ENCODE results near the gene CPB2.

Gene CPB2, protein sequence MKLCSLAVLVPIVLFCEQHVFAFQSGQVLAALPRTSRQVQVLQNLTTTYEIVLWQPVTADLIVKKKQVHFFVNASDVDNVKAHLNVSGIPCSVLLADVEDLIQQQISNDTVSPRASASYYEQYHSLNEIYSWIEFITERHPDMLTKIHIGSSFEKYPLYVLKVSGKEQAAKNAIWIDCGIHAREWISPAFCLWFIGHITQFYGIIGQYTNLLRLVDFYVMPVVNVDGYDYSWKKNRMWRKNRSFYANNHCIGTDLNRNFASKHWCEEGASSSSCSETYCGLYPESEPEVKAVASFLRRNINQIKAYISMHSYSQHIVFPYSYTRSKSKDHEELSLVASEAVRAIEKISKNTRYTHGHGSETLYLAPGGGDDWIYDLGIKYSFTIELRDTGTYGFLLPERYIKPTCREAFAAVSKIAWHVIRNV

DNA sequence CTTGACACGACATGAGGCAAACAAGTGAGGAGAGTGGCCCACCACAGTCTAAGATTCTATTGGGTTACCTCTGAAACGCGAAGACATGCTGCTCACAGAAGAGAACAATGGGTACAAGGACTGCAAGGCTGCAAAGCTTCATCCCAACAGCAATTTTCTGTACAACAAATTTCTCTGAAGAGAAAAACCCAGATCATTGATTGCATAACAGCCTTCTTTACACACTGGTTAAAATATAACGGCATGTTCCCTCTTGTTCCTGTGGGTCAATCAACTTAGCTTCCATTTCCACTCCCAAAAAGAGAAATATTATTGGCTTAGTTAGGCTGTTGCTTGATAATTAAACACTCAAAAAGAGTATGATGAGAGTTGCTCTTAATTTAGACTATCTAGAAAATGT is at the start of gene CPB2:
Gene CPB2 (minus strand): TSS at position 166 of the 400 bp plus-strand sequence. CDS start 24 bp downstream, at position 142.
- FAIRE-seq, result no peak

DNA sequence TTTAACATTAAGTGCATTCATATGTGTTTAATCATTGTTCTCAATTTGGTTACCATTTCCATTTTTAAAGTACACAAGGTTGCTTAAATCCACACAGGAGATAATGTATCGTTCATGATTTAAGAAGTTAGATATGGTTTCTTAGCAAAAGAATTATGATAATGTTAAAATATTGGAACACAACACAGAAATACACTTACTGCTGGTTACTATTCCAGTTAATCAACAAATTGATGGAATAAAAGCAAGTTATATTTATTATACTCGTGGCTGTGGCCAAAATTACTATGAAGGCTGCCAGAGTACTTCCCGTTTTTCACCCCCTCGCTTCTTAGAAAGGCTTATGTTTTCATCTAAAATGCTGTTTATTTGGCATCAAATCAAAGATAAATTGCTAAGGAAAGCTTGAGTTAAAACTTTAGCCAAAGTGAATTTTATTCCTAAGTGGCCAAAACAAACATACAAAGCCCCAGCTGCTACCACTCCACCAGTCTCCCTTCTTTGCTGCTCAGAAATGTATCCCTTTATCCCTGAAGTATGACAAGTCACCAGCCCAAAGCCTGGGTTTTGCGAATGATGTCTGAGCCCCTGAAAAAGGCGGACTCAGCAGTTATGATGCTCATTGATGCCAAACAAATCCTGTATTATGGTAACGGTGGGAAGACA is 49.4 kb upstream of the CPB2 start:
- FAIRE-seq, result no peak

DNA sequence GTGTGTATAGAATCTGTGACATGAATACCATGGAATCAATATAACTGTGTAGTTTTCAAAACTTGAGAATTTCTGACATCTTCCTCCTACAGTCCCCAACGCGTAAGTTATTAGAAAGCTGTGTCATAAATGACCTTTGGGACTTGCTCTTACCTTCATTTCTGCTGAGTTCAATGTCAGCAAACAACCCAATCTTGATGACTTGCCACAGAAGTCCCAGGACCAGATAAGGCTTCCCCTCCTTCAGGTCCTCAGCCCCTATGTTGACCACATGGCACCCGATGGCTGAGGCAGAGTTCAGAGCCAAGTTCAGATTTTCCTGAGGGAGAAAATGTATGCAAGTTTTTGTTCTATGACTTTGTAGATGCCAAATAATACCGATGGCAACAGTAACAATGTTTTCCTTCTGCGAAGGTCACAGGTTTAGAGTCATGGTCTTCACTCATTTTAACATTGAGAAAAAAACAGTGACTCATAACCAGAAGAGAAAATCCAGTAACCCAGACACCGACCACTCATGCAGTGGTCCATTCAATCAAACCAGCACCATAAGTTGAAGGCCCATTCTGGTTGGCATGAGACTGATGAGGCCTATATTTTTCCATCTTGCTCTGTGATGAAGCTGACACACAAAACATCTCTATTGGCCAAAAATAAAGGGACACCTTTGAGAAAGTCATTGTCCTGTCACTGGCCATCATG is 47.9 kb upstream of the CPB2 start:
- FAIRE-seq, result no peak

DNA sequence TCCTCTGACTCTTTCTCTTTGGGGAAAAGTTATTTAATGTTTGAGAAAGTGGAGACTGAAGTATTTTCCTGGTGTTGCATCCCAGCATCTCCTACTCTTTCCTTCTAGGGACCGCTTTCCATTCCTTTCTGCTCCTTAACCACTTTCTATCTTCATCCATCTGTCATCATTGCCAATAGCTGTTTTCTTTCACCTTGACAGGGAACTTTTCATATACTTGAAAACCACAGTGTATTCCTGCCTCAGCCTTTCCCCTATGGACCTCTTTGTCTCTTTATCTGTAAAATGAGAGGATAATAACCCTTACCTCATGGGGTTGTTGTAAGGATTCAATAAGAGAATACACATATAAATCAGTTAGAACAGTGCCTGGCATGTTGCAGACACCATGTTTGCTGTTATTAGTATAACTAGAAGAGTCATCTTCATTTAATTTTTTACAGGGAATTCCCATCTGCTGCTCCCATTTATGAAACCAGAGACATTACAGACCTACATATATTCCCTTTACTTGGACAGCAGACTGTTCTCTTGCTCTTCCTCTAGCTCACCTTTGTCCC is 45.4 kb upstream of the CPB2 start:
- no peak for FAIRE-seq

DNA sequence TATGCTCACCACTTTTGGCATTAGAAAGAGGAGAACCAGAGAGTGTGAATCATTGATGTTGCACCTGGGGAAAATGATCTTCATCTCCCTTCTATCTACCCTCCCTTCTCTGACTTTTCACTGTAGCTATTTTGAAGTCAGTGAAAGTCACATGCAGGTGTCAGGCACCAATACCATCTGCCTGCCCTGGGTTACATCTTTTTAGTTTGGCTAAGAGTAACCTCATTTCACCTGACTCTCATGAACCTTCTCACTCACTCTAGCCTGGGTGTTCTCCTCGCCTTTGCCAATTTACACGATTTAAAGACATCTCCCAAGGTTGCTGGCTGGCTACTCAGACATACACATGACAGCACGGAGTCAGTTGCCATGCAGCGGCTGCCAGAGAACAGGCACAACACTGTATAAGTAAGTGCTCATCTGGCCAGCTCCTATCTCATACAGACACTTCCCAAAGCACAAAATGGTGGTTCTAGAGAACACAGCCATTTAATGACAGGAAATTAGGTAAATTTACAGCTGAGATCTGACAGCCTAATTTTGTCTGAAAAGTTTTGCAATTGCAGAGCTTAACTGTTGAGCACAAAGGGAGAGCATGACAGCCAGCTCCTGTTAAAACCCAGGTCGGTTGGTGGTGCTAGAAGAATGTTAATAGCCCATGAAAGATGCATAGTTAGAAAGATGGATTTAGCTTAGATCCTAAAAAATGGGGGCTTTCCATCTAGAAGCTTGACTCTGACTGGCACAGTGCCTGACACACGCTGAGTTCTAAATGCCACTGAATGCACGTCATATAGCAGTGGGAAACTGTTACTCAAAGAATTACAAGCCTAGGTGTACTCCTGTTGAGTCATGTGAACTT is 44.7 kb upstream of the CPB2 start:
- no peak for FAIRE-seq

DNA sequence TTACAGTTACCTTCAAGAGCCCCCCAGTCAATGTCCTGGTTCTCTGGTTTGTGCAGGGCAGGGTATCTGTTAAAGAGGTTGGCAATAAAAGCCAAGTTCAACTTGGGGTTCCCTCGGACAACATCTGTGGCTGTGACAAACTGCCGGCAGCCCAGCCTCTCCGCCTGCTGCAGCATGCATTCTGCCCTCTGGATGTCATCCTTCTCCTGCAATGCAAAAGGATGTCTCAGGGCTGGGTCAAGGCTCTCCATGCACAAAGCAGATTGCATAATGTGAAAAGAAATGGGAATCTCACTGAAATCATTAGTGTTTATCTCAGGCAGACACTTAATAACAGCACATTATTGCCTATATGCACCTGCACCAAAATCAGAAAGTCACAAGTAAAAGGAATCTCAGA is 42.1 kb upstream of the CPB2 start:
- FAIRE-seq, result no peak

DNA sequence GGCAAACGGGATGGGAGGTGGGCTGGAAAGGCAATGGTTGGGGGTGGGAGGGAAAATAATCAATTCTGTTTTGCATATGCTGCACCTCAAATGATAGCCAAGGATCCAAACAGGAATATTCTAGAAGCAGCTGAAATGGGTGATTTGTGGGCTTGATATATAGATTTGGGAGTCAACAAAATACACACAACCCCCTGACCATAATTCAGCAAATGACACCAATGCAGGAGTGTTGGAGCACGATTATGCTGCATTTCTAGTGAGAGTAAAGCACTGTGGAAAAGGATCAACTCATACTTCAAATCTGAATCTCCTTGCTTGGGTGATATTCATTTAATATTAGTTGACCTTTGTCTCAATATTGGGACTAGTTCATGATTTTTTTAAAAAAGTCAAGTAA is 41.1 kb upstream of the CPB2 start:
- FAIRE-seq, result no peak

DNA sequence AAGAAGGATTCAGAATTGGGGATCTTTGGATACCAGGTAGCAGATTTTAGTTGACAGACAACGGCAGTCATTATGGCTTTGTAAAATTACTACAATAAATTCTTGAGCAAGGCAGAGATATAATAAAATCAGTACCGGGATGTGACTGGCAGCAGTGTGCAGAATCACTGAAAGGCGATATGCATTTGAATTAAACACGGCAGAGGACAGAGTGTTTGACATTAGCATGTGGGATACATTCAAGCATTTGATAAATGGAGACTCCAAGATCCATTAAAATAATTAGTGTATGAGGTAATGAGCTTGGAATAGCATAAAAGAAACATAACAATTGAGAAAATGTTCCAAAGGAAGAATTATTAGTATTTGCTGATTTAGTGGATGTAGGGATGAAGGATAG is 40.3 kb upstream of the CPB2 start:
- FAIRE-seq, result no peak

DNA sequence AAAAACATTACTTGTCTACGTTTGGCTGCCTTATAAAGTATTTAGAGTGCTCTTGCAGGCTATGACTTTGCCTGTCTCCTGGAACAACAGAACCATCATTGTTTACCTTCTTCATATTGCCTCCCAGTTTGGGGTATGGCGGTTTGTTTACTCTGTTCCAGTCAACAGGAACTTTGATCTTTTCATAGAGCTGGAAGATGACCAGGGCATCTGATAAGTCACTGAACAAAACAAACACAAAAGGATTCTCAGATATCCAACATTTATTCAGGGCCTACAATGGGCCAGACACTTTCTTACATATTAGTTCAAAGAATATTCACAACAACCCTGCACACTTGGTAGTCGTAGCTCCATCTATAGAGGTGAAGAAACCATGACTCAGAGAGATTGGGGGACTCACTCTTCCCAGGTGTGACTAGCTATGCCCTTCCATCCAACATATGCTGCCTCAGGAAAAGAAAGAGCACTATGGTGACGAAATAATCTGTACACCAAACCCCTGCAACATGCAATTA is 38.4 kb upstream of the CPB2 start:
- no peak for FAIRE-seq

DNA sequence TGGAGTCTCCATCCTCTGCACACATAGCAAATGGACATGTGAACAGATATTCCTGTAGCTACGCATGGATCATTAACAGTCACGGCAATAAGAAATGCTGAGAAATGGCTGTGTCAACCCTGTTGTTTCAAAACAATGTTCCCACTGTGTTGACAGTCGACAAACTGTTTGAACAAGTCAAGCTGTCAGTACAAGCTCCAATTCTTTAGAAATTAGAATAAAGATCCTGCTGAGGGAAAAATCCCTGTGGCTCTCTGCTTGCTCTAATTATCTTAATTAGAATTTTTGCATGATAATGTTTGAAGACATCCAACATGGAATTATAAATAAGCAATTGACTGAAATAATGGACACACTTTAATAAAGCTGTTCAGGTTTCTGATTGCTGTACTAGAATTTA is 37.9 kb upstream of the CPB2 start:
- FAIRE-seq, result no peak

DNA sequence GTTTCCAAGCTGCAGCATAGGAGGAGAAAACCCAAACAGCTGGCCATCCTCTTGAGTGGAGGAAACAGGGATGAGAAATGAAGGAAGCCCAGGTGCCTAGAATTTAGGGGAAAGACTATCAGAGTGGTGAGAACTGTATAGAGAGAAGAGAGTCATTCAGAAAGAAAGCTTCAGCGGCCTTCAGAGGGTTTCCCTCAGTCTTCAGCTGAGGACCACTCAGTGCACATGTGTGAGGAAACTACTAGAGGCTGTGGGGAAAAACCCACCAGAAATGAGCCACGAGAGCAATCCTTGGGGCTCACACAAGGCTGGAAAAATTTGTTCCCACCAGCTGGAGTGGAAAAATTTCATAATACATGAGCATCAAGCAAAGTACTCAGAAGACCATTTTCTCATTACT is 35.2 kb upstream of the CPB2 start:
- FAIRE-seq, result no peak

DNA sequence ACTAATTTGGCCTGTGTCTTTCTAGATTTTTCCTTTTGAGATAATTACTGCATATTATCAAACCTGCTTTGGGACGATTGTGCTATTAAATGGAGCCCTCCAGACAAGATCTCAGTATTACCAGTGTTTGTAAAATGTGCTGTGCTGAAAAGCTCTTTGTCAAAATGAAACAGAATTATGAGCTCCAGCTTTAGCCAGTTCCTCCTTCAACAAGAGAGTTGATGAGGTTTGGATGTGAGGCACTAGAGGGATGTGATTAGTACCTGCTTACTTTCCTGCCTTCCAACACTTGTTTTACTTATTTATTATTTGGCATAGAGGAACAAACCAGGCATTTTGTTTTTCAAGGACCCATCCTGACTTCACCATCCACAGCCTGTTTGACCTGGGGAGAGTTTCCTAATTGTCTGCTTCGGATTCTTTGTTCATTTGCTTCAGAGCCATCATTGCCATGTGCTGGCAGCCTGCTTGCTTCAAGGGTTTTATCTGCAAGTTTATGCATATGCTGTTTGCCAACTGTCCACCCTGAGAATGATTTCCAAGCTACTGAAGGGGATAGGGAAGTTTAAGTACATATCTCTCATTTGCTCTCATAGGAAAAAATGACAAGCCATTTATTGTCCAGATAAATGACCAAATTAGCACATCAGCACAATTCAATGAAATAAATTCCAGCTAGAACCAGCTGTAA is 32.9 kb upstream of the CPB2 start:
- FAIRE-seq, result no peak

DNA sequence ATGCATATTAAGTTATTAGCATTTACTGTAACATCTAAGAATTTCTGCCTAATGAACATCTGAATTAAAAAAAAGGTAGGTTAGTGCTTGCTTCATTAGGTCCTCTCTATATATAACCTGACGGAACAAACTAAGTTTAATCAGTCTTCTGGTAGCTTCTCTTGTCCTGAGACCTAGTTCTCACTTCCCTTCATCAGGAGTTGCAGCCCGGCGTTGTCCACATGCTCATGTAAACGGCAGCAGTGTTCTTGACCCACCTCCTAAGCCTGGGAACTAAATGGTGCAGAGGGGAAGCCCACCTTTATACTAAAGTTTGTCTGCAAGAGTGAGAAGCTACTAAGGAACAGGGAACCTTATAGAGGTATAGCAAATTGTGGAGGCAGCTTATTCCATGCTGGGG is 31.9 kb upstream of the CPB2 start:
- FAIRE-seq, result no peak

DNA sequence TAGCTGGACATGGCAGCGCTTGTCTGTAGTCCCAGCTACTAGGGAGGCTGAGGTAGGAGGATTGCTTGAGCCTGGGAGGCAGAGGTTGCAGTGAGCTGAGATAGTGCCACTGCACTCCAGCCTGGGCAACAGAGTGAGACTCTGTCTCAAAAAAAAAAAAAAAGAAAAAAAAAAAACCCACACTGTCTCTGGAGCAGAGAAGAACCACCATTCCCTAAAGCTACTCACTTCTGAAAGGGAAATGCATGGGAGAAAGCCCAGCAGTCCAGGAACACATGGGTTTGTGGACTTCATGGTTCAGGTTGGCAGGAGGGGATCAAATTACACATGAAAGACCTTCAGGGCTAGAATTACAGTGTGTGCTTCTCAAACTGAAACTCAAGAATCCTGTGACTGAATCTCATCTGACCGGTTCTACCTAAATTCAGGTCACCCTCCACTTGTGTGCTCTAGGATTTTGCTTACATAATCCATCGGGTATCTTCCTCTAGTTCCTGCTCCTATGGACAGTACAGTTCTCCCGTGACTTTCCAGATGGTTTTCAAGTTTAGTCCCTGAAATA is 30.2 kb upstream of the CPB2 start:
- FAIRE-seq, result no peak

DNA sequence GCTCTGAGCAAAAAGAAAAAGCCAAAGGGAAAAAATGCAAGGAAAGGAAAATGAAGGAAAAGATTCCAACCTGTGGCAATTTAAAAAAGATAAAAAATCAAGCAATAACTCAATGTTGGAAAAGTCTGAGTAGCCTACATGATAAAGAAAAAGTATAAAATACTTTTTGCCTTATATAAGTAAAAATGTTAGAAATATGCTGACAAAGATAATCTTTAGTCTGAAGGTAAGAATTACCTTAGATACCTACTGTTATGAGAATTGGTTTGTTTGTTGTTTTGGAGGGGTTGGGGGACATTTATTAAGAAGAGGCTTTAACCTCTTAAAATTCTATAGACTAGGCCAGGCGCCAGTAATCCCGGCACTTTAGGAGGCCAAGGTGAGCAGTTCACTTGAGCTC is 29.7 kb upstream of the CPB2 start:
- FAIRE-seq, result no peak

DNA sequence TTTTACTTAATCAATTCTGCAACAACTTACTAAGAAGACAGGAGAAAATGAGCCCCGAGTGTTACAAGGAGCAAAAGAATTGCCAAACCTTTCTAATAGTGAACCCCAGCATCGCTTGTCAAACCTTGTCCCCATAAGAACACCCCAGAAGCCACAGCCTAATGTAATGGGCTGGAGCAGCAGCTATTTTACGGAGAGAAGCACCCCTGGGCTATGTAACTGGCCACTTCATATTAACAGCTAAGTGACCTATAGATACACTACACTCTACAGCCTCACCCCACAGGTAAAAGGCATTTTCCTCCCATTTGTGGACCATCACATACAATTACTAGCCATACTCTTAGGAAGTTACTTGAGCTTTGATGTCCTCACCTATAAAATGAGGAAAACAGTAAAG is 27.3 kb upstream of the CPB2 start:
- no peak for FAIRE-seq

DNA sequence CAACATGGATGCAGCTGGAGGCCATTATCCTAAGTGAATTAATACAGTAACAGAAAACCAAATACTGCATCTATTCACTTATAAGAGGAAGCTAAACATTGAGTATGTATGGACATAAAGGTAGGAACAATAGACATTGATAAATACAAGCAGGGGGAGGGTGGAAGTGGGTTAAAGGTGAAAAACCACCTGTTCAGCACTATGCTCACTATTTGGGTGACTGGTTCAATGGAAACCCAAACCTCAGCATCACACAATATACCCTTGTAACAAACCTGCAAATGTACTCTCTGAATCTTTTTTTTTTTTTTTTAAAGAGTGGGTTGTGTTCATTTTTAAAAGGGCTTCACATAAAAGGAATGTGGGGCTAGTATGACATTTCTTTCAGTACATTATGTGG is 26.9 kb upstream of the CPB2 start:
- no peak for FAIRE-seq

DNA sequence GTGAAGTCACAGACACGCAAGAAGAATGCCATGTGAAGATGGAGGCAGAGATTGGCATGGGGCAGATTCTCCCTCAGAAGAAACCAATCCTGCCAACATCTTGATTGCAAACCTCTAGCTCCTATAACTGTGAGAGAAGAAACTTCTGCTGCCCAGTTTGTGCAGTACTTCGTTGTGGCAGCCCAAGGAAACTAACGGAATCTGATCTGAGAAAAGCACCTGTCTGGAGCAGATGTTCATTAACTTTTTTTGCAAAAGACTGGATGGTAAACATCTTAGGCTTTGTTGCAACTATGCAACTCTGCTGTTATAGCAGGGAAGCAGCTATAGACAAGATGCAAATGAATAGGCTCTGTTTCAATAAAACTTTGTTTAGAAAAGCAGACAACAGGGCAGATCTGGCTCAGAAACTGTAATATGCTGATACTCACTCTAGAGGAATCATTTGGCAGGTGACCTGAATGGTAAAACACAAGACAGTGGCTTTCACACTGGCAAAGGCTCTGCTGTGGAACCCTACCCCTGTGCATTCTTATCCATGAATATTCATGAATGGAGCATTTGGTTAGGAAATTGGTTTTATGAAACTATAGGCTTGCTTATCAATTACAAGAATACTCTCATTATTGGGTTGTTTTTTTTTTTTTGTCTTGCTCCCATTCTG is 25.3 kb upstream of the CPB2 start:
- FAIRE-seq, result no peak

DNA sequence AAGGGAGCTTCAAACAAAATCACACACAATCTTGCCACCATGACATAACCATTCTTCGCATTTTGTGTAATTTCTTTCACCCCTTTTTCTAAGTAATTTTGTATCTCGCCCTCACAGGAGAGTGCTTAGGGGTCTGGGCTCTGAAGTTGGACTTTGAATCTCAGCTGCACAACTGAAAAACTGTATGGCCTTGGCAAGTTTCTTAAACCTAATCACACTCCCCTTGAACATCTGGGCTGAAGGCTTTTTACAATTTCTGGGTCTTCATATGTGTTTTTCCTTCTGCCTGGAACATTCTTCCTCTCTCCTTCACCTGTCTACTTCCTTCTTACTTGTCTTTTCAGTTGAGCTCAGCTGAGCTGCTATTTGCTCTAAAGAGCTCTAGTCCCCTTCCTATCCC is 24.3 kb upstream of the CPB2 start:
- no peak for FAIRE-seq

DNA sequence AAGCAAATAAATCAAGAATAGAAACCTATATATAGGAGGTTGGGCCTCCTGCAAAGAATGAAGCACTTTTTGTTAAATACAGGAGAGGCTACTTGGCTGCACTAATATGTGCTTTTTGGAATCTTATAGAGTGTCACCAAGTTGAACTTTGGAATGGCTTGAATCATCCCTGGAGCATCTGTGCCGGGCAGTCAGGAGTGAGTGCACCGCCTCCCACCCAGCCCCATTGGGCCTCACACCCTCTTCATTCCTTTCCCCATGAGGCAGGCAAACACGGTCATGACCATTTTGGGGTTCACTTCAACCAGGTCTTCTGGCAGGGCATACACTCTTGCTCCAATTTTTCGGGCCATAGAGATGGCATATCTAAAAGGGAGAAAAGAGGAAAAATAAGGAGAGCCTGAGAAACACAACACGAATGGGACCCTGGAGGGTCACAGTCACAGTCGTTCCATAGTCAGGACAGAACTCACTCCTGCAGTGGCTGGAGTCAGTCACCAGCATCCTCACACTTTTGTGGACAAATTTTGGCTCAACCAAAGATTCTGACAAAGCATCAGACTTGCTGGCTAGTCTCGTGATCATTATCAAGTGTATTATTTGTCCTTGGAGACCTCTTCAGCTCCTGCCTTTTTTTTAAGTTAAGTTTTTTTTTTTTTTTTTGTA is 22.7 kb upstream of the CPB2 start:
- FAIRE-seq, result no peak

Measured in A204.1 (cell line).